CD14-positive monocyte (primary cell): Measurements from ENCODE around the gene STYXL2. TPM values are rescaled to one million over a fixed set of nuclear protein-coding genes. Genes with fewer than 3 reads are reported as not detected.

Experiments used
- DNase-seq, 3 donors: peaks; one replicate each; pipeline ENCODE4 v3.0.0-alpha.2; 2011 to 2022
- H2AFZ ChIP-seq: 2 replicates; pipeline ENCODE4 v1.6.0; 2012; ENCODE audit warnings: mild to moderate bottlenecking, low read depth, low read length, inconsistent platforms; ENCODE audit not compliant: insufficient read depth, poor library complexity, severe bottlenecking
- H3K27ac ChIP-seq, 2 donors: 1 replicate in 1 of 2; 2 replicates in 1 of 2; pipeline ENCODE4 v1.5.1; 2012 to 2013; ENCODE audit warnings: low read length in 2 of 2, control low read depth in 1 of 2, inconsistent platforms in 1 of 2, low read depth in 1 of 2, mild to moderate bottlenecking in 1 of 2
- H3K27me3 ChIP-seq, 2 donors: one replicate each; pipeline versions ENCODE4 v1.6.0 to v1.6.1; 2011 to 2013; ENCODE audit warnings: low read length in 2 of 2; ENCODE audit not compliant: control insufficient read depth in 2 of 2, insufficient read depth in 2 of 2
- H3K36me3 ChIP-seq, 2 donors: replicated peaks in 1 of 2; 1 replicate in 1 of 2; 2 replicates in 1 of 2; pipeline versions ENCODE4 v1.5.1 to v1.6.1; 2012 to 2013; ENCODE audit warnings: low read length in 2 of 2, control low read depth in 1 of 2, inconsistent platforms in 1 of 2, mild to moderate bottlenecking in 1 of 2; ENCODE audit not compliant: insufficient read depth in 2 of 2, control insufficient read depth in 1 of 2
- H3K4me1 ChIP-seq, 2 donors: 1 replicate in 1 of 2; 2 replicates in 1 of 2; pipeline versions ENCODE4 v1.5.1 to v1.6.1; 2012 to 2013; ENCODE audit warnings: low read length in 2 of 2, control low read depth in 1 of 2, inconsistent platforms in 1 of 2, mild to moderate bottlenecking in 1 of 2, moderate library complexity in 1 of 2; ENCODE audit not compliant: insufficient read depth in 2 of 2, control insufficient read depth in 1 of 2
- H3K4me2 ChIP-seq: replicated peaks from 2 replicates; pipeline ENCODE3; 2012; ENCODE audit warnings: low read length, moderate library complexity, mild to moderate bottlenecking; ENCODE audit not compliant: poor library complexity, severe bottlenecking; ENCODE audit errors: extremely low read depth
- H3K4me3 ChIP-seq, 3 experiments: fragments of 200-600 bp in 1 of 3; sonication (generic) in 1 of 3; replicated peaks in 1 of 3; 1 replicate in 2 of 3; 2 replicates in 1 of 3; pipeline ENCODE4 v1.5.1; 2011 to 2013; ENCODE audit warnings: low read length in 3 of 3, mild to moderate bottlenecking in 3 of 3, control low read depth in 2 of 3, low read depth in 2 of 3, inconsistent platforms in 1 of 3, moderate library complexity in 1 of 3
- H3K79me2 ChIP-seq: 2 replicates; pipeline ENCODE4 v1.6.0; 2012; ENCODE audit warnings: mild to moderate bottlenecking, control low read depth, inconsistent platforms, low read length, moderate library complexity; ENCODE audit not compliant: insufficient read depth
- H3K9ac ChIP-seq: 2 replicates; pipeline ENCODE4 v1.6.0; 2017; ENCODE audit warnings: low read length, mild to moderate bottlenecking; ENCODE audit not compliant: insufficient read depth, poor library complexity, severe bottlenecking
- H3K9me3 ChIP-seq, 2 donors: replicated peaks in 1 of 2; 1 replicate in 1 of 2; 2 replicates in 1 of 2; pipeline versions ENCODE4 v1.5.1 to v1.6.1; 2012 to 2013; ENCODE audit warnings: low read length in 2 of 2, control low read depth in 1 of 2; ENCODE audit not compliant: control insufficient read depth in 1 of 2, insufficient read depth in 1 of 2
- H4K20me1 ChIP-seq: 2 replicates; pipeline ENCODE4 v1.6.0; 2012; ENCODE audit warnings: mild to moderate bottlenecking, low read length, control low read depth, moderate library complexity; ENCODE audit not compliant: insufficient read depth
- H3K27ac Mint-ChIP-seq, 7 donors: one replicate each; pipeline ENCODE4 v1.8.0; 2020; ENCODE audit warnings: mild to moderate bottlenecking in 7 of 7, mixed read lengths in 7 of 7, moderate library complexity in 6 of 7, inconsistent platforms in 2 of 7
- H3K27me3 Mint-ChIP-seq, 3 donors: one replicate each; pipeline ENCODE4 v1.8.0; 2021 to 2022; ENCODE audit warnings: low read depth in 3 of 3, mild to moderate bottlenecking in 3 of 3, mixed read lengths in 3 of 3, moderate library complexity in 3 of 3, inconsistent platforms in 1 of 3
- H3K36me3 Mint-ChIP-seq, 2 donors: one replicate each; pipeline ENCODE4 v1.8.0; 2020; ENCODE audit warnings: mixed read lengths in 2 of 2, inconsistent platforms in 1 of 2, mild to moderate bottlenecking in 1 of 2
- H3K4me1 Mint-ChIP-seq: one replicate; pipeline ENCODE4 v1.8.0; 2020; ENCODE audit warnings: mild to moderate bottlenecking, mixed read lengths
- H3K4me3 Mint-ChIP-seq, 2 donors: one replicate each; pipeline ENCODE4 v1.8.0; 2020; ENCODE audit warnings: mild to moderate bottlenecking in 2 of 2, mixed read lengths in 2 of 2, moderate library complexity in 1 of 2
- H3K9me3 Mint-ChIP-seq, 7 donors: one replicate each; pipeline ENCODE4 v1.8.0; 2020 to 2022; ENCODE audit warnings: mixed read lengths in 7 of 7, mild to moderate bottlenecking in 6 of 7, moderate library complexity in 6 of 7, inconsistent platforms in 2 of 7
- CTCF ChIP-seq: fragments of 200-600 bp; IDR thresholded peaks from one replicate; pipeline ENCODE4 v1.8.0; 2022; ENCODE audit warnings: antibody characterized with exemption, mild to moderate bottlenecking
- WGBS: methylation state at CpG from one replicate; pipeline ENCODE4 v1.1.5; 2013; ENCODE audit warnings: missing lambda C conversion rate; ENCODE audit not compliant: insufficient coverage; 5-methylcytosine and 5-hydroxymethylcytosine counted together
- intact Hi-C, 2 donors: fragments of 100-400 bp; cut with micrococcal nuclease; formaldehyde crosslinking; loops; one replicate each; pipeline versions ENCODE4 v1.15.0 to v1.15.1; 2023
- polyA plus RNA-seq, 3 donors: library from polyadenylated mRNA; depleted of rRNA in 1 of 3; unstranded in 2 of 3; stranded (reverse) in 1 of 3; fragments of 300-500 nt in 2 of 3; fragments of >200 nt in 1 of 3; fragmentation: Illumina TruSeq in 2 of 3; gene quantifications; 1 replicate in 2 of 3; 2 replicates in 1 of 3; pipeline ENCODE4 v1.2.3, GENCODE V29; 2012 to 2021

STYXL2 gene
- polyA plus RNA-seq, 3 donors: not detected

DNA sequence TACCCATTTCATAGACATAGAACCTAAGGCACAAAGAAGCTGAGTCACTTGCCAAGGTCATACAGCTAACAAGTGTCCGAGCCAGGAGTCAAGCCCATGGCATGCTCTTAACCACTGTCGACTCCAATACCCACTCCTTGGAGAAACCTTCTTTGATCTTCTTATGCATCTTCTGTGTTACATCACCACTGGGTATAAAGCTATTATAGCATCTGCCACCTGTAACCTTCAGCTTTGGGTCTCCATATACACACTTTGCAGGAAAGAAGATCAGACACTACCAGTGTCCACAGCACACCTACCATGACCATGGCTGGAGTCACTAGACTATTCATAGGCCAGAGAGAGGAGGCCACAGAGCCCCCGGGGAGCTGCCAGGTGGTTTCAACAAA, 32.8 kb upstream of the STYXL2 start:
- intact Hi-C loops: loop anchor here (10.0 kb wide), 4 partner anchors 164 to 634 kb away; partner anchors contain the start of gene POU2F1 (in 1 of the 2)
- no peak overlapping the region for H2AFZ ChIP-seq
- no peak overlapping the region for H3K9ac ChIP-seq
- H3K27ac ChIP-seq: no peak overlapping the region
- TF ChIP-seq CTCF: no peak
- no peaks in the 10 kb centered on the region for H3K79me2 ChIP-seq
- WGBS: 91% methylated on average over 2 of the region's 3 CpGs
- H3K4me1 Mint-ChIP-seq: peaks cover 6% of the 10 kb centered on the region
- no peak for DNase-seq
- no peak overlapping the region for H3K4me3 ChIP-seq
- no peak overlapping the region for H3K27ac Mint-ChIP-seq
- peaks cover 4 to 6% (median 5%) of the 10 kb centered on the region in 3 donors for H3K27me3 Mint-ChIP-seq
- H3K4me3 Mint-ChIP-seq: no peak overlapping the region
- H3K9me3 ChIP-seq: no peaks in the 10 kb centered on the region
- H4K20me1 ChIP-seq: no peaks in the 10 kb centered on the region
- H3K27me3 ChIP-seq: no peaks in the 10 kb centered on the region
- no peaks in the 10 kb centered on the region for H3K36me3 ChIP-seq
- peaks cover 4 to 6% of the 10 kb centered on the region in 2 donors for H3K4me1 ChIP-seq
- peaks cover 0 to 2% (median 0%) of the 10 kb centered on the region in 7 donors for H3K9me3 Mint-ChIP-seq
- no peak overlapping the region for H3K4me2 ChIP-seq
- no peaks in the 10 kb centered on the region for H3K36me3 Mint-ChIP-seq

DNA sequence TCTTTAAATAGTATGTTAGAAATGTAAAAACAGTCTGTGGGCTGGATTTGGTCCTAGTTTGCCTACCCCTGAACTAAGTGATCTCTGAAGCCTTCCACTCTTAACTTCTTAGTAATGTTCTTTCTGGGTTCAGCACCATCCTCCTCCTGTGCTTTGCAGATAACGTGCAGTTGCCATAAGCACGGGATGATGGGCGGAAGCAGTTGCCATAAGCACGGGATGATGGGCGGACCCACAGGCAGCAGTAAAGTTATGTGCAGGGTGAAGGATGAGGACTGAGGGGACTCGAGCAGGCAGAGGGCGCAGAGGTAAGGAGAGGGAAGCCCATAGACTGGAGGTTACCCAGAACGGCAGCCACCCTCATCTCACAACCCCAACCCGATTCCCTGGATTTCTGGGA, 29.3 kb upstream of the STYXL2 start:
- no peak for DNase-seq
- no peaks in the 10 kb centered on the region for H3K79me2 ChIP-seq
- Mint-ChIP-seq H3K27ac (peak overlapping the region in 1 of 7 donors; percentile 23), H3K36me3 (no peaks in the 10 kb centered on the region), H3K4me3 (no peak overlapping the region), H3K4me1 (peaks cover 3% of the 10 kb centered on the region), H3K9me3 (peaks cover 0 to 2% (median 0%) of the 10 kb centered on the region in 7 donors), H3K27me3 (peaks cover 0 to 8% (median 5%) of the 10 kb centered on the region in 3 donors)
- no peak overlapping the region for H3K27ac ChIP-seq
- H3K9me3 ChIP-seq: no peaks in the 10 kb centered on the region
- no peaks in the 10 kb centered on the region for H3K27me3 ChIP-seq
- H3K4me3 ChIP-seq: no peak overlapping the region
- WGBS: 100% methylated on average over 5 of the region's 9 CpGs
- no peak for TF ChIP-seq CTCF
- no peak overlapping the region for H2AFZ ChIP-seq
- no peak overlapping the region for H3K4me2 ChIP-seq
- intact Hi-C loops: loop anchor here (5.0 to 10.0 kb wide), 7 partner anchors 58 to 630 kb away; partner anchors contain the start of gene POU2F1 (in 1 of the 2)
- H3K36me3 ChIP-seq: no peaks in the 10 kb centered on the region
- H4K20me1 ChIP-seq: no peaks in the 10 kb centered on the region
- H3K9ac ChIP-seq: no peak overlapping the region
- peaks cover 3 to 7% of the 10 kb centered on the region in 2 donors for H3K4me1 ChIP-seq
